Right lobe of liver (tissue), 6 donors: ENCODE data around the gene TSEN34. TPM values are rescaled to one million over a fixed set of nuclear protein-coding genes. Genes with fewer than 3 reads are reported as not detected.
A peak's percentile ranks its signal among the peaks of the same experiment; 100 is the strongest.
"Not testable (repeated sequence)": the region's sequence is repeated elsewhere in the genome, so short reads cannot be mapped to it uniquely, and the experiment has no call there.

Source experiments
- ATAC-seq, 4 donors: fragments of 200-7000 bp; cut with Tn5 transposase; one replicate each; pipeline ENCODE4 v1.9.1; 2020; ENCODE audit warnings: mild to moderate bottlenecking in 4 of 4, moderate library complexity in 4 of 4
- DNase-seq, 3 donors: peaks; one replicate each; pipeline ENCODE4 v3.0.0-alpha.2; 2020
- H3K27ac ChIP-seq, 3 donors: fragments of 200-600 bp; one replicate each; pipeline ENCODE4 v1.8.0; 2022
- H3K27me3 ChIP-seq, 2 donors: fragments of 200-600 bp; one replicate each; pipeline ENCODE4 v1.8.0; 2022
- H3K36me3 ChIP-seq, 4 donors: fragments of 200-600 bp; sonication (generic) in 1 of 4; one replicate each; pipeline versions ENCODE4 v1.5.1 to v1.8.0; 2017 to 2022; ENCODE audit warnings: control low read depth in 1 of 4
- H3K4me1 ChIP-seq, 4 donors: fragments of 200-600 bp; sonication (generic) in 1 of 4; one replicate each; pipeline versions ENCODE4 v1.5.1 to v1.8.0; 2017 to 2022; ENCODE audit warnings: control low read depth in 1 of 4
- H3K4me3 ChIP-seq, 3 donors: fragments of 200-600 bp; one replicate each; pipeline ENCODE4 v1.8.0; 2022
- H3K9me3 ChIP-seq, 4 donors: fragments of 200-600 bp; sonication (generic) in 1 of 4; one replicate each; pipeline versions ENCODE4 v1.5.1 to v1.8.0; 2017 to 2022; ENCODE audit warnings: control low read depth in 1 of 4
- CTCF ChIP-seq, 4 donors: fragments of 200-600 bp in 3 of 4; fragments of 450-650 bp in 1 of 4; IDR thresholded peaks; one replicate each; pipeline versions ENCODE4 v1.5.1 to v1.8.0; 2016 to 2022; ENCODE audit warnings: antibody characterized with exemption in 4 of 4, mild to moderate bottlenecking in 2 of 4
- POLR2A ChIP-seq: fragments of 450-650 bp; IDR thresholded peaks from one replicate; pipeline ENCODE4 v1.6.1; 2017; ENCODE audit warnings: antibody characterized with exemption, mild to moderate bottlenecking
- WGBS: methylation state at CpG from one replicate; pipeline ENCODE4 v1.1.6; 2018; ENCODE audit warnings: low coverage, low lambda C conversion rate; ENCODE audit not compliant: insufficient coverage; ENCODE audit errors: missing lambda C conversion rate; 5-methylcytosine and 5-hydroxymethylcytosine counted together
- intact Hi-C, 2 donors: fragments of 100-400 bp; cut with DNase I; formaldehyde crosslinking; loops; one replicate each; pipeline versions ENCODE4 v1.11.2 to v1.14.1; 2022
- total RNA-seq, 6 experiments: library from RNA; depleted of rRNA in 2 of 6; stranded (reverse); fragments of >200 nt in 2 of 6; fragmentation: NEBNext Ultra II Directional in 3 of 6; extraction: Animal tissue kit (Norgen Biotek cat#: 25700) in 3 of 6; gene quantifications; one replicate each; pipeline versions ENCODE4 v1.1.0 to v1.2.4, GENCODE V29; 2016 to 2023
- donor health status: DM: no; HTN: yes; CAD: no.
- donor health status: DM: no; HTN: no; CAD: no.
- donor health status: DM: no; HTN: no; CAD: no.
- donor health status: DM: no; HTN: yes; CAD: no.
- donor health status: DM: no; HTN: yes; CAD: no.

The TSEN34 gene
- total RNA-seq, 6 experiments from 2014 or later: 11.8 to 31.9 (median 17.9) TPM

DNA sequence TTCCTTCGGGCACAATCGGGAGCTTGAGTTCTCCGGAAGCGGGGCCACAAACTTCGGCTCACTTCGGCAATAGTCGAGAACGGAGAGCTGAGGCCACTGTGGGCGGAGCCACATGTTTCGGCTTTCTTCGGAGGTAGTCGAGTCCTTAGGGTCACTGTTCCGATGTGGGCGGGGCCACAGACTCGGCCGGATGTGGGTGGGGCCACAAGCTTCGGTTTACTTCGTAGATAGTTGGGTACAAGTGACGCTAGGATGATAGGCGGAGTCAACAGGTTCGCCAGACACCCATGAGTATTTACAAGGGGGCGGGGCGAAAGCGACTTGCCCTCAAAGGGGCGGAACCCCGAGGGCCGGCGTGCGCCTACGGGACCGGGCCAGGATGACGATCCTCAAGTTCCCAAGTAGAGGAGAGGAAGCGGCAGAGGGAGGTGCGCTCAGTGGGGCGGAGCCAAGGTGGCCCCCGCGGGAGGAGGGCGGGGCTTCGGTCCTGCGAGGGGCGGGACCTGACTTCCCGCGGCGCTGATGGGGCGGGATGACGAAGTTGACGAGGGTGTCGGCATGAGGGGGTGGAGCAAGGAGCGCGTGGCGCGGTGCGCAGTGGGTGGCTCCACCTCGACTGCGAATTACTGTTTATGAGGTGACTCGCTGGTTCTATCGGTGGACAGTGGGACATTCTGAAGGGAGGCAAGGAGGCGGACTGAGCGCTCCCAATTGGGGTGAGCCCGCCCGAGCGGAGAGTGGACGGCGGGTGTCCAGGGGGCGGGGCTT is 1.2 kb upstream of the TSEN34 start:
- Histone ChIP-seq H3K4me1 (peaks cover 0 to 10% (median 3%) of the 10 kb centered on the region in 4 donors), H3K9me3 (no peaks in the 10 kb centered on the region), H3K27me3 (no peaks in the 10 kb centered on the region), H3K27ac (peak overlapping the region; percentile 96 to 97 (median 96)), H3K36me3 (peaks cover 0 to 25% (median 12%) of the 10 kb centered on the region in 4 donors), H3K4me3 (peak overlapping the region; percentile 89 to 91 (median 90))
- ATAC-seq (peak; percentile 72 to 83 (median 76)), DNase-seq (peak; percentile 100)
- TF ChIP-seq POLR2A (peak; percentile 76), CTCF (IDR thresholded peaks at IDR 0.05) (no peak)
- 0% methylated on average over 15 of the region's 65 CpGs for WGBS
- intact Hi-C loops: no loop called here

DNA sequence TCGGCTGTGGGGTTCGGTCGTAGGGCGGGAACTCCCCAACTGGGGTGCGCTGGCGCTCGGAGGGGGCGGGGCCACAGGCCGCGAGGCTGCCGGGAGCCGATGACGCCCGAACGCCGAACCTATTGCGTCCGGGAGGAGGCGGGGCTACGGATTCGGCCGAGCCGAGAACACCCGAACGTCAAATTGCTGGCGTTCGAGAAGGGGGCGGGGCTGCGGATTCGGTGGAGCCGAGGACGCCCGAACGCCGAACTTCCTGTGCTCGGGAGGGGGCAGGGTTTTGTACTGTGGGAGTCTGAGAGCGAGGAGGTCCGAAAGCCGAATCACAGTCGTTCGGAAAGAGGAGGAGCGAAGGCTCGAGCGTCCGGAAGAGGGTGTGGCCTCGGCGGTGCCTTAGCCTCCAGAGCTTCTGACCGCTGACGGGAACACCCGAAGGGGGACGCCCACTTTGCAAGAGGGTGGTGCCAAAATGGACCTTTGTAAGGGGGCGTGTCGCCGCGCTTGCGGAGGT is 551 bp upstream of the TSEN34 start:
- peaks cover 0 to 25% (median 12%) of the 10 kb centered on the region in 4 donors for H3K36me3 ChIP-seq
- no peaks in the 10 kb centered on the region for H3K9me3 ChIP-seq
- H3K4me3 ChIP-seq: peak overlapping the region; percentile 89 to 91 (median 90)
- WGBS: 0% methylated on average over 4 of the region's 56 CpGs
- ATAC-seq: peak; percentile 67 to 78 (median 72)
- peaks cover 0 to 10% (median 3%) of the 10 kb centered on the region in 4 donors for H3K4me1 ChIP-seq
- DNase-seq: peak; percentile 100
- TF ChIP-seq CTCF (IDR thresholded peaks at IDR 0.05) (no peak), POLR2A (no peak)
- intact Hi-C loops: no loop called here
- peak overlapping the region; percentile 96 to 97 (median 96) for H3K27ac ChIP-seq
- H3K27me3 ChIP-seq: no peaks in the 10 kb centered on the region

GRCh38 chr19:54191811-54192453 is 824 bp downstream of the TSEN34 start:
- WGBS: 37% methylated on average over 6 of the region's 19 CpGs
- Histone ChIP-seq H3K36me3 (peaks cover 0 to 25% (median 12%) of the 10 kb centered on the region in 4 donors), H3K4me1 (peaks cover 0 to 18% (median 7%) of the 10 kb centered on the region in 4 donors), H3K27ac (peak overlapping the region; percentile 96 to 97 (median 96)), H3K9me3 (no peaks in the 10 kb centered on the region), H3K4me3 (peak overlapping the region; percentile 89 to 91 (median 90)), H3K27me3 (no peaks in the 10 kb centered on the region)
- intact Hi-C loops: no loop called here
- no peak for ATAC-seq
- DNase-seq: peak in 1 of 3 donors; percentile 61
- TF ChIP-seq CTCF (IDR thresholded peaks at IDR 0.05): no peak
- TF ChIP-seq POLR2A: no peak

DNA sequence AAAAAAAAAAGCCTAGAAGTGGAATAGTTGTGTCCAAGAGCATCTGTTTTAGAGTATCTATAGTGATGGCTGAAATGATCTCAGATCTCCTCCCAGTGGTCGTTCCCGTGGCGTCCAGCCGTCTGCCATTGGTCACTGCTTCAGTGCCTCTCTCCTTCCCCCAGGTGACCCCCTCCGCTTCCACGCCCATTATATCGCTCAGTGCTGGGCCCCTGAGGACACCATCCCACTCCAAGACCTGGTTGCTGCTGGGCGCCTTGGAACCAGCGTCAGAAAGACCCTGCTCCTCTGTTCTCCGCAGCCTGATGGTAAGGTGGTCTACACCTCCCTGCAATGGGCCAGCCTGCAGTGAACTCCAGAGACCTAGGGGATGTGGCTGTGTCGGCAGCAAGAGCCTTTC is 1.9 kb downstream of the TSEN34 start:
- intact Hi-C loops: no loop called here
- ATAC-seq (no peak), DNase-seq (no peak)

GRCh38 chr19:54194463-54194862 is 3.4 kb downstream of the TSEN34 start:
- DNase-seq: not testable (repeated sequence)

More for the DNA sequence above, 1.9 kb downstream of the TSEN34 start:
- H3K9me3 ChIP-seq: no peaks in the 10 kb centered on the region
- 100% methylated on average over 1 of the region's 11 CpGs for WGBS
- H3K27ac ChIP-seq: no peak overlapping the region
- H3K4me3 ChIP-seq: no peak overlapping the region
- H3K4me1 ChIP-seq: peaks cover 0 to 22% (median 10%) of the 10 kb centered on the region in 4 donors
- H3K36me3 ChIP-seq: peaks cover 0 to 25% (median 12%) of the 10 kb centered on the region in 4 donors
- no peak for TF ChIP-seq POLR2A
- H3K27me3 ChIP-seq: no peaks in the 10 kb centered on the region

More at GRCh38 chr19:54194463-54194862, 3.4 kb downstream of the TSEN34 start:
- H3K9me3 ChIP-seq, H3K27me3 ChIP-seq, intact Hi-C loops, ATAC-seq, H3K4me3 ChIP-seq, H3K27ac ChIP-seq: not testable (repeated sequence)
- WGBS: 85% methylated on average over 11 of the region's 12 CpGs
- Histone ChIP-seq H3K36me3 (peaks cover 0 to 25% (median 12%) of the 10 kb centered on the region in 4 donors), H3K4me1 (peaks cover 0 to 22% (median 10%) of the 10 kb centered on the region in 4 donors)
